ENCODE results near the gene FTMT.

- TF ChIP-seq CTCF (conservative IDR thresholded peaks at IDR 0.05; ENCODE audit: low read depth, low read length) = peak; percentile 38
- TF ChIP-seq EZH2phosphoT487 (IDR thresholded peaks at IDR 0.05; ENCODE audit: borderline replicate concordance, low read length) = no peak
- TF ChIP-seq EZH2 (IDR thresholded peaks at IDR 0.05; ENCODE audit: low read length, unreplicated experiment) = no peak
Measured at GRCh38 chr5:121870489-121870888, 18.8 kb downstream of the FTMT start.

All from PC-3 (cell line).